Activated naive CD8-positive, alpha-beta T cell (primary cell): ENCODE measurements around the gene ACOXL.

Experiments used
- H3K27ac Mint-ChIP-seq: one replicate; pipeline ENCODE4 v1.8.0; 2021; ENCODE audit warnings: mixed read lengths
- H3K27me3 Mint-ChIP-seq: one replicate; pipeline ENCODE4 v1.8.0; 2021; ENCODE audit warnings: mixed read lengths
- H3K36me3 Mint-ChIP-seq: one replicate; pipeline ENCODE4 v1.8.0; 2021; ENCODE audit warnings: mixed read lengths
- H3K4me1 Mint-ChIP-seq: one replicate; pipeline ENCODE4 v1.8.0; 2021; ENCODE audit warnings: low read depth, mixed read lengths
- H3K4me3 Mint-ChIP-seq: one replicate; pipeline ENCODE4 v1.8.0; 2021; ENCODE audit warnings: mild to moderate bottlenecking, mixed read lengths
- H3K9me3 Mint-ChIP-seq: one replicate; pipeline ENCODE4 v1.8.0; 2021; ENCODE audit warnings: low read depth, mixed read lengths

Gene ACOXL

DNA sequence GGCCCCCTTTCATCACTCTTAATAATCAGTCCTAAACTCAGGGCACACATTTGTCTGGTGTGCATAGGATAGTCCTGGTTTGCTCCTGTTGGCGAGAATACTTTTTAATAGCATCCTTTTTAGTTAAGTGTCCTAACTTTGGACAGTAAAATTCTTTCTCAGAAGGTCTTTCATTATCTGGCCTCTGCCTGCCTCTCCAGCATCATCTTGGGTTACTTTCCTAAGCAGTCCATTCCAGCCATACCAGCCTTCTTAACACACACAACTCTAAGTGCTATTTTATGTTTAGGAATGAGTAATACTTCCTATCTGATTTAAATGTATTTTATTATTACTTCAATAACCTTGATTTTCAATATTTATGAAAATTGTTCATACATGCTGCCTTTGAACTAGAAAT, 151.0 kb downstream of the ACOXL start:
- H3K27ac Mint-ChIP-seq: no peak overlapping the region
- H3K4me3 Mint-ChIP-seq: no peak overlapping the region
- H3K4me1 Mint-ChIP-seq: no peaks in the 10 kb centered on the region
- peaks cover 6% of the 10 kb centered on the region for H3K9me3 Mint-ChIP-seq
- H3K36me3 Mint-ChIP-seq: peaks cover 2% of the 10 kb centered on the region
- peaks cover 1% of the 10 kb centered on the region for H3K27me3 Mint-ChIP-seq

DNA sequence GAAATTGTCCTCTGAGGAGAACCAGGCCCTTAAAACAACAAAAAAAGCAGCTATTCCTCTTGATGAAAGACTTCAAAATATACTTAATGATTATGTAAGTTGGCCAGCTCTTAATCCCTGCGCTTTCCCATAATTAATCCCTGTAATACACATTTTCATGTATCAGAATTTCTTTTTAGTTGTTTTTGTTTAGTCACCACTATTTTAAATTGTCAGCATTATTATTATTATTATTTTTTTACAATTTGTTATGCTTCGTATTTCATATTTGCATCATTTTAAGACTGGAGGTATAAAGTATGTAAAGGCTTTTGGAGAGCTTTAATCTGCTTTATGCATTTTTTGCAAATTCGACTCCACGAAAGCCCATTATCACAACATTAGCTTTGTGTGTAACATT, 152.9 kb downstream of the ACOXL start:
- Mint-ChIP-seq H3K27ac (no peak overlapping the region), H3K4me3 (no peak overlapping the region), H3K4me1 (peaks cover 5% of the 10 kb centered on the region), H3K9me3 (peaks cover 6% of the 10 kb centered on the region), H3K27me3 (peaks cover 2% of the 10 kb centered on the region), H3K36me3 (peaks cover 4% of the 10 kb centered on the region)

DNA sequence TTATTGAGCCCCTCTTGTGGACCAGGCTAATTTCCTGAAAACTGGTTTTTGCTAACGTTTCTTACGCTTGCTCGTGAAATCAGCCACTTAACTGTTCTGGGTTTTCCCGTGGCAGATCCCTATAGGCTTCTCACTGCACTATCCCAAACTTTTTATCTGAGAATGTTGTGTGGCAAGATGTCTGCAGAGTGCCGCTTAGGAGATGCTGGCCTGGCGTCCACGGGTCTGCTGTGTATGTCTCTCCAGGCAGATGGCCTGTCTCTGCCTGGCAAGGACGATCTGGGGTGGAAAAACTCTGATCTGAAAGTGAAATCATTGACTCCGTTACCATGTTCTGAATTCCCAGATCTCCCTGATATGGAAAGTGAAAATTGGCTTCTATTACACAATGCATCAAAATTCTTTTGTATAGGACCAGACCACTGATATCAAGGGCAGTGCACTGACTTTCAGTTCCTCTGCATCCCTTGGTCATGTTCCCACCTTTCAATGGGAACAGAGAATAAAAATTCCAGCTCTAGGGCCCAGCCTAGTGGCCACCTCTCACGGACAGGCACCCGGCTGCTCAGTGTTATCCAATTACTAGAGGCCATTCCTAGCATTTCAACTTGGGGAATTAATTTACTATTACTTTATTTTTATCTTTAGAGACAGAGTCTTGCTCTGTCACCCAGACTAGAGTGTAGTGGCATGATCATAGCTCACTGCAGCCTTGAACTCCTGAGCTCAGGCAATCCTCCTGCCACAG, 154.6 kb downstream of the ACOXL start:
- peaks cover 1% of the 10 kb centered on the region for H3K27me3 Mint-ChIP-seq
- peaks cover 5% of the 10 kb centered on the region for H3K4me1 Mint-ChIP-seq
- peaks cover 5% of the 10 kb centered on the region for H3K36me3 Mint-ChIP-seq
- no peak overlapping the region for H3K27ac Mint-ChIP-seq
- H3K4me3 Mint-ChIP-seq: no peak overlapping the region
- H3K9me3 Mint-ChIP-seq: no peaks in the 10 kb centered on the region

DNA sequence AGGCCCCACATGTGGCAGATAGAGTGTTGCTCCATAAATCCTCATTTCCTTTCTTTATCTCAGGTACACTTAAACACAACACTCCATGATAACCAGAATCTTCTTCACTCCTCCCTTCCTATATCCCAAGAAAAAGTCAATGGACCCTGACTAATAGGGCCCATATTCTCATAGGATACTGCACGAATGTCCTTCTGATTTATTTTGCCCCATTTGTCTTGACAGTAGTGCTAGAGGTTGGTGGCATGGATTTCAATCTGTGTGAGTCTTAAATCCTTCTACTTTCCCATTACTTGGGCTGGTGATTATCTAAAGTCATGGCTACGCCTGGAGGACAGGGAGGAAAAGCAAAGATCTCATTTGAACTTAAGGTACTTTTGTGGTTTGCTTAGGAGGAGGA, 156.0 kb downstream of the ACOXL start:
- Mint-ChIP-seq H3K36me3 (peaks cover 5% of the 10 kb centered on the region), H3K4me1 (peaks cover 5% of the 10 kb centered on the region), H3K27ac (no peak overlapping the region), H3K9me3 (no peaks in the 10 kb centered on the region), H3K27me3 (peaks cover 1% of the 10 kb centered on the region), H3K4me3 (no peak overlapping the region)

DNA sequence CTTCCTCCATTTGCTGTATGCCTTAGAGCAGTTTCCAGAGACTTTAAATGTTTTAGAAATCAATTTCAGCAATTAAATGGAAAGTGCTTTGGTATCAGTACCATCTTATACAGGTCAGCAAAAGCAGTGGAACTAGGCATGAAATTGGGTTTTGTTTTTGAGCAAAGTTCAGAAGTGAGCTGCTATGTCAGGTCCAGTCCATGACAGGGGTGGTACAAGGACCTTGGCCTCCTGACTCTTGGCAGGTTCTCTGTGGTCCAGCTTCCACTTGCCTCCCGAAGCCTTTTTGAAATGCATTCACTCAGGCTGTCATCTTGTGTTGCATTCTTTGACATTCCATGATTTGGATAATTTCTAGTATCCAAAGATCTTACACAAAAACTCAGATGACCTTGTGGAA, 159.3 kb downstream of the ACOXL start:
- peaks cover 5% of the 10 kb centered on the region for H3K4me1 Mint-ChIP-seq
- peaks cover 14% of the 10 kb centered on the region for H3K9me3 Mint-ChIP-seq
- peaks cover 5% of the 10 kb centered on the region for H3K27me3 Mint-ChIP-seq
- no peak overlapping the region for H3K4me3 Mint-ChIP-seq
- H3K36me3 Mint-ChIP-seq: peaks cover 12% of the 10 kb centered on the region
- no peak overlapping the region for H3K27ac Mint-ChIP-seq

DNA sequence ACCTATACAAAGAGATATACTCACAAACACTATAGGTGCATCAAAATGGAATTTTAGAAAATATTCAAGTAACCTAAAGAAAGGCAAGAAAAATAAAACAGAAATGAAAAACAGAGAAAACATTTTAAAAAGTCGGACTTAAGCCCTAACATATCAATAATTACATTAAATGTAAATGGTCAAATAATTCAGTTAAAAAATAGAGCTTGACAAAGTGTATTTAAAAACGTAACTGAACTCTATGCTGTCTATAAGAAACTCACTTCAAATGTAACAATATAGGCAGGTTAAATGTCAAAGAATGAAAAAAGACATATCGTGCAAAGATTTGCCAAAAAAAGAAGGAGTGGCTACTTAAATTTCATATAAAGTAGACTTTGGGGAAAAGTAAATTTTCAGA, 163.9 kb downstream of the ACOXL start:
- peaks cover 7% of the 10 kb centered on the region for H3K36me3 Mint-ChIP-seq
- no peaks in the 10 kb centered on the region for H3K4me1 Mint-ChIP-seq
- peaks cover 14% of the 10 kb centered on the region for H3K9me3 Mint-ChIP-seq
- H3K4me3 Mint-ChIP-seq: no peak overlapping the region
- H3K27me3 Mint-ChIP-seq: peaks cover 4% of the 10 kb centered on the region
- H3K27ac Mint-ChIP-seq: no peak overlapping the region

DNA sequence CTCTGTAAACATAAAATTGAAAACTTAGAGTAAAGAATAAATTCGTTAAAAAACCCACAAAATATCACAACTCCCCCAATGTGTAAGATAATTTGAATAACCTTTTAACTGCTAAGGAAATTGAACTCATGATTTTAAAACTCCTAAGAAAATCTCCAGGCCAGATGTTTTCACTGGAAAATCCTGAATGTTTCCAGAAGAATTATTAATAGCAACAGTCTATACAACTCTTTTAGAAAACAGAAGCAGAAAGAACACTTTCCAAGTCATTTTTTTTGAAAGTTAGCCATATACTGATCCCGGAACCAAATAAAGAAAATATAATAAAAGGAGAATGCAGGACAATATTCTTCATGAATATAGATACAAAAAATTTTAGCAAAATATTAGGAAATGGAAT, 165.6 kb downstream of the ACOXL start:
- Mint-ChIP-seq H3K4me3 (no peak overlapping the region), H3K4me1 (no peaks in the 10 kb centered on the region), H3K27ac (no peak overlapping the region), H3K36me3 (peaks cover 7% of the 10 kb centered on the region), H3K27me3 (peaks cover 4% of the 10 kb centered on the region), H3K9me3 (peaks cover 14% of the 10 kb centered on the region)

DNA sequence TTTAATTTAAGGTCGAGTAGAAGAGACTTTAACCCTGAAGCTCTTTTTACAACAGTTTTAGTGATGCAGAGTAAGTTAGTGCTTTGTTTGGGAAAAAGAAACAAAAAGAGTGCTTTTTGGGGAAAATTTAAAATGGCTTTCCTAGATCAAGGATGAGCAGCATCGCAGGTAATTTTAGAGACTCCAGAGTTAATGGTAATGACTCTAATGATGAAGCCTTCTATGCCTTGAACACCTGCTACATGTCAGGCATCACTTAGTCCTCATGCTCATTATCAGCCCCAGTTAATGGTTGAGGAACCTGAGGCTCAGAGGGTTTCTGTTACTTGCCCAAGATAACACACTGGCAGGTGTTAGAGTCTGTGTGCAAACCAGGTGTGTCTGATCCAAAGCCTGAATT, 167.8 kb downstream of the ACOXL start:
- Mint-ChIP-seq H3K36me3 (peaks cover 7% of the 10 kb centered on the region), H3K9me3 (peaks cover 14% of the 10 kb centered on the region), H3K4me3 (no peak overlapping the region), H3K27ac (no peak overlapping the region), H3K4me1 (peaks cover 2% of the 10 kb centered on the region), H3K27me3 (peaks cover 2% of the 10 kb centered on the region)

DNA sequence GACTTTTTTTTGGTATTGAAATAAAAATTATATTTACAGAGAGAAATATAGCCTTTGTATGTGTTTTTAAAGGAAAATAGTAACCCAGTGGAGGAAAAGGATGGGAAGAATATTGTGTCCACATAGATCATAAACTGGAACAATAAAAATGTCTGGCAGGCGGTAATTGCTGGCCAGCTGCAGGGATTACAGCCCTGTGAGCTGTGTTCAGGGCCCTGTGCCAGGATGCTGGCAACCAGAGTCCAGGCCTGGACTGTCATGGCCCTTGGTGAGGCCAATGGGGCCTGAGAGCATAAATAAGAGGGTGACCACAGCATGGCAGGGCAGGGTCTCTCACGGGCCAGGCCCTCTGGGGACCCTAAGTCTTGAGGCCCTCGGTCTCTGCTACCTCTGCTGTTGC, 171.2 kb downstream of the ACOXL start:
- Mint-ChIP-seq H3K4me3 (no peak overlapping the region), H3K4me1 (peaks cover 2% of the 10 kb centered on the region), H3K36me3 (no peaks in the 10 kb centered on the region), H3K9me3 (no peaks in the 10 kb centered on the region), H3K27ac (no peak overlapping the region), H3K27me3 (no peaks in the 10 kb centered on the region)

DNA sequence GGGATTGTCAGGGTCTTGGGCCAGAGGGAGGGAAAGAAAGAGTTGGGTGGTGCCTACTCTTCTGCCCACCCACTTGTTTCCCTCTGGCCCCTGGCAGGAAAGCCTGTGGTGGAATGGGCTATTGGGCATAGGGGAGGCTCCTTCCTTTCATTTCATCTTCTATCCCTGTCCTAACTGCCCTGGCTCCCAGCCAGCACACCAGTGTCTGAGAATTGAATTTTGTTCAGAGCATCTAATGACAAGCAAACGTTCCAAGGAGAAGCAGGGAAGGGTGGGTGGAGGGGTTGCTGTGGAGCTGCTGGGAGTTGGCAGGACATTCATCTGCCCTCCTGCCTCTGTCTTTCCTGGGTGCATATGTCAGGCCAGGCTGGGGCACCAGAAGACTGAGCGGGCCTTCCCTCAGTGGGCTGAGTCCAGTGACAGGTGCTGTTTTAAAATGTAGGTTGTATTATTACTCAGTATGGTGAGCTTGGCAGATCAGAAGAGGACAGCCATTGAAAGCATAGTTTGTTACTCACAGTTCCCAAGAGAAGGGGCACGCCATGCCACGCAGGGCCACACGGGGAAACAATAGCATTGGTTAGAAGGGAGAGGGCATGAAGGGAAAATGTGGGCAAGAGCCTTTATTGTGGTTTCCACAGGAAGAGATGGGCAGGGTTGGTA, 171.9 kb downstream of the ACOXL start:
- Mint-ChIP-seq H3K27me3 (no peaks in the 10 kb centered on the region), H3K4me3 (no peak overlapping the region), H3K27ac (no peak overlapping the region), H3K9me3 (no peaks in the 10 kb centered on the region), H3K36me3 (no peaks in the 10 kb centered on the region), H3K4me1 (peaks cover 2% of the 10 kb centered on the region)

DNA sequence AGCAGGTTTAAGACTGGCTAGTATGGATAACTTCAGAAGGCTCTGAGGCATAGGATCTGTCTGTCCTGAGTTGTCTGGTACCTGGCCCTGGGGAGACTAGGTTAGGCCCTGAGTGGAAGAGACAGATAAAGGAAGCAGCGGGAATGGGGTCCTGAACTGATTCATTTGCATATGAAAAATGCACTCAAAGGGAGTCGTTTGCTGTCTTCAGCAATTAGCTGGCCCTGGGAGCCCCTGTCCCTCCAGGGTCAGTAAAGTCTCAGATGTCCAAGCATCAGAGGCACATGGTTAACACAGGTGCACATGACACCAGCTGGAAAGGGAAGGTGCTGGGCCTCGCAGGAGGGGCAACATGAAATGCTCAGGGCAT, 172.4 kb downstream of the ACOXL start:
- H3K27me3 Mint-ChIP-seq: no peaks in the 10 kb centered on the region
- no peak overlapping the region for H3K4me3 Mint-ChIP-seq
- H3K27ac Mint-ChIP-seq: no peak overlapping the region
- H3K4me1 Mint-ChIP-seq: peaks cover 2% of the 10 kb centered on the region
- no peaks in the 10 kb centered on the region for H3K9me3 Mint-ChIP-seq
- H3K36me3 Mint-ChIP-seq: peaks cover under 1% of the 10 kb centered on the region

DNA sequence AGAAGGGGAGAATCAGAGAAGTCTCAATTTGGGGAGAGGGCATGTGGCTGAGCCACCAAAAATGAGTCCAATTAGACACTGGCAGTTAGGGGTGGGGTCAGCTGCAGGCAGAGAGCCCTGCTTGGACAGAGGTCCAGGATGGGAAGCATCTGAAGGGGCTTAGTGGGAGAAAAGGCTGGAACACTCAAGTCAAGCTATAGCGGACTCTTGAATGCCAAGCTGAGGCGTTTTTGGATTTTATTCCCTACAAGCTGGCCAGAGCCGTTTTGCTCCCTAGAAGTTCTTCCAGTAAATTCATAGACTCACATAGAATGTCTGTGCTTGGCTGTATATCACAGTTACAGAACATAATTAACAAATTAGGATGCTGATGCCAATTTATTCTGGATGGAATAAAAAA, 172.8 kb downstream of the ACOXL start:
- no peak overlapping the region for H3K27ac Mint-ChIP-seq
- H3K9me3 Mint-ChIP-seq: no peaks in the 10 kb centered on the region
- H3K27me3 Mint-ChIP-seq: no peaks in the 10 kb centered on the region
- H3K4me1 Mint-ChIP-seq: peaks cover 2% of the 10 kb centered on the region
- no peak overlapping the region for H3K4me3 Mint-ChIP-seq
- peaks cover 5% of the 10 kb centered on the region for H3K36me3 Mint-ChIP-seq

DNA sequence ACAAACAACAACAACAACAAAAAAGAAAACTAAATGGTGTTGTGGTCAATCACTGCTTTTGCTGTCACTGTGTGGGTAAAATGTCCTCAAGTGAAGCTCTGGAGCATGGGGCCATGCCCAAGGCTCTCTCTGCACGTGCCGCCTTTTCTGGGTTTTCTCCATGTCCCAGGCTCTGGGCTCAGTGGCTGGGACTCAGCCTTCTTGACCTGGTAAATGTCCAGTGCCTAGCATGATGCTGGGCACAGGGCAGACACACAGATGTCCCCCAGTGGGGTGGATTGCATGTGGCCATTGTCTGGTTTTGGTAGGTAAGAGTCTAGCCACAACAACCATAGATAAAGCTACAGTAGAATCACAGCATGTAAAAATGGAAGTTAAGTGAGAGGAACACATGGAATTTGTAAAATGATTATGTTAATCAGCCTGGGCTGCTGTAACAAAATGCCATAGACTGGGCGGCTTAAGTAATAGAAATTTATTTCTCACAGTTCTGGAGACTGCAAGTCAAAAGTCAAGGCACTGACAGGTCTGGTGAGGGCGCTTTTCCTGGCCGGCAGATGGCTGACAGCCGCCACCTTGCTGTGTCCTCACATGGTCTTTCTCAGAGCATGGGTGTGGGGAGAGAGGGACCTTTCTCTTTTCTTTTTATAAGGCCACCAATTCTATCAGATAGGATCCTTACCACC, 174.4 kb downstream of the ACOXL start:
- Mint-ChIP-seq H3K9me3 (peaks cover 12% of the 10 kb centered on the region), H3K4me3 (no peak overlapping the region), H3K27ac (no peak overlapping the region), H3K4me1 (peaks cover 2% of the 10 kb centered on the region), H3K36me3 (peaks cover 16% of the 10 kb centered on the region), H3K27me3 (no peaks in the 10 kb centered on the region)

DNA sequence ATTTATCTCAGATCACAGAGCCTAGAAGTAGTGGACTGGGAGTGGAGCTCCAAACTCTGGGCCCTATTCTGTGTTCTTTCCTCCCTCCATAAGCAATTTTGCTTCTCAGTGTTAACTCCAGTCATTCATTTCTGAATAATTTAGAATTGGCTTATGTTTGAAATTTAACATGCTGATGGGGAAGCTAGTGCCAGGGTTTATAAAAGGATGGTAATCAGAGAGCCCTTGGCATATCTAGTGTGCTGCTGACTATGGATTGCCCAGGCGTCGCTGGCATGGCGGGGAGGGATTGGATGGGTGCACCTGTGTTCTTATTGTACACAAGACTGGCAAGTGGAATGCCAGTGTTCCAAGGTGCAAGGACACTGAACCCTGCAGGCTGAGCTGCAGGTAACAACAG, 177.1 kb downstream of the ACOXL start:
- Mint-ChIP-seq H3K27ac (no peak overlapping the region), H3K27me3 (no peaks in the 10 kb centered on the region), H3K4me3 (no peak overlapping the region), H3K9me3 (peaks cover 17% of the 10 kb centered on the region), H3K4me1 (peaks cover 1% of the 10 kb centered on the region), H3K36me3 (peaks cover 16% of the 10 kb centered on the region)

DNA sequence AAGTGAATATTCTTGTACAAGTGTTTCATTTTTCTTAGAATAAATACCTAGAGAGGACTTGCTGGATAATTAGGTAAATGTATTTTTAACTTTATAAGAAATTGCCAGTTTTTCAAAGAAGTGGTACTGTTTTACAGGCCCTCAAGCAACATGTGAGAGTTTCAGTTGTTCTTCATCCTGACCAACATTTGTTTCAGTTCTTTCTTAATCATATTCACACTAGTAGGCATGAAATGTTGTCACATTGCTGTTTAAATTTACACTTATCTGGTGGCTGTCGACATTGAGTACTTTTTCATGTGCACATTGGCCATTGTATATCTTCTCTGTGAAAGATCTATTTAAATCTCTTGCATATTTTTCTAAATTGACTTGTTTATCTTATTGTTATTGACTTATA, 178.1 kb downstream of the ACOXL start:
- H3K4me1 Mint-ChIP-seq: no peaks in the 10 kb centered on the region
- peaks cover 17% of the 10 kb centered on the region for H3K9me3 Mint-ChIP-seq
- no peak overlapping the region for H3K4me3 Mint-ChIP-seq
- no peak overlapping the region for H3K27ac Mint-ChIP-seq
- H3K27me3 Mint-ChIP-seq: no peaks in the 10 kb centered on the region
- peaks cover 16% of the 10 kb centered on the region for H3K36me3 Mint-ChIP-seq
